A673 (cell line): Measurements from ENCODE around the gene MVB12B.

Source experiments
- CTCF ChIP-seq: fragments of 300-800, 200-600 bp; sonication (generic); conservative IDR thresholded peaks from 2 replicates; pipeline ENCODE4 v1.5.1; 2017; ENCODE audit warnings: low read depth, mild to moderate bottlenecking, antibody characterized with exemption, low read length, moderate library complexity, mixed read lengths
- EZH2 ChIP-seq: fragments of 200-600 bp; sonication (generic); IDR thresholded peaks from 2 replicates; pipeline ENCODE4 v1.6.1; 2017; ENCODE audit warnings: borderline replicate concordance, low read depth, mild to moderate bottlenecking, mixed read lengths, antibody characterized with exemption, low read length; ENCODE audit not compliant: poor library complexity, severe bottlenecking

GRCh38 chr9:126303488-126303887 lies 23.1 kb upstream of the MVB12B start:
- no peak for TF ChIP-seq CTCF
- no peak for TF ChIP-seq EZH2
